Prostate gland (tissue), 2 donors: ENCODE results near the gene SLC13A3.

Experiments
- POLR2AphosphoS5 ChIP-seq: sonication (generic); formaldehyde crosslinking; IDR thresholded peaks from one replicate; pipeline ENCODE4 v1.6.1; 2017; ENCODE audit warnings: antibody characterized with exemption
- TF ChIP-seq, protein P1 (sequence below), 4 experiments: fragments of 200-600 bp in 2 of 4; fragments of 450-650 bp in 2 of 4; sonication (generic) in 2 of 4; IDR thresholded peaks; 1 replicate in 3 of 4; 2 replicates in 1 of 4; pipeline ENCODE4 v1.5.1; 2016 to 2019; ENCODE audit warnings: antibody characterized with exemption in 4 of 4, mild to moderate bottlenecking in 2 of 4, moderate library complexity in 2 of 4

DNA sequence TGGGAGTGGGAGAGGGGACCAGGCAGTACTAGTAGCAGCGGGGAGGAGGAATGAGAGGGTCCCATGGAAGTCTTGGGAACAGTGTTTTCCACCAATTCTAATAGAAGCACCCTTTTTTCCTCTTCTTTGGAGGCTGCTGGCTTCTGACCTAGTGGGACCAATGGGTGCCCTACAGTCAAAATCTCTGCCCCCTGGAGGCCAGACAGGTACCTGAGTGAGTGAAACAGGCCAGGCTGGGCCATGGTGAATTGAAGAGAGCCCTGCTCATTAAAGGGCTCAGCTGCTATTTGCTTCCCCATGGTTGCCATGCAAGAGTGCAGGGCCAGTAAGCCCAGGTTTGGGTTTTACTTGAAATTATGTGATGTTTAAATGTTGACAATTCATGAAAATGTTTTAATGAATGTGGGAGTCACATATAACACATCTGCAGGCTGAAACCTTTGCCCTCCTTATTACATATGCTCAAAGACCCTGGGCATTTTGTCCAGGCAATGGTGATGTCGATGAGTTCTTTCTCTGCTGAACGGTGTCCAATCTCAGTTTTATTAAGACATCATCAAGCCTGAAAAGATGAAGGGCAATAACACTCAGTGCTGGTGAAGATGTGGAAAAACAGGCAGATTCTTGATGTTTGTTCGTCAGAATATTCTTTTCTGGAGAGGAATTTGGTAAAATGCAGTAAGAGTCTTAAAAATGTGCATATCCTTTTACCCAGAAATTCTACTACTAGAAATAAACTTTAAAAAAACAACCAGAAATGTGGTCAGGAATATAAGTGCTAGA is 58.5 kb downstream of the SLC13A3 start:
- TF ChIP-seq, protein P1, sequence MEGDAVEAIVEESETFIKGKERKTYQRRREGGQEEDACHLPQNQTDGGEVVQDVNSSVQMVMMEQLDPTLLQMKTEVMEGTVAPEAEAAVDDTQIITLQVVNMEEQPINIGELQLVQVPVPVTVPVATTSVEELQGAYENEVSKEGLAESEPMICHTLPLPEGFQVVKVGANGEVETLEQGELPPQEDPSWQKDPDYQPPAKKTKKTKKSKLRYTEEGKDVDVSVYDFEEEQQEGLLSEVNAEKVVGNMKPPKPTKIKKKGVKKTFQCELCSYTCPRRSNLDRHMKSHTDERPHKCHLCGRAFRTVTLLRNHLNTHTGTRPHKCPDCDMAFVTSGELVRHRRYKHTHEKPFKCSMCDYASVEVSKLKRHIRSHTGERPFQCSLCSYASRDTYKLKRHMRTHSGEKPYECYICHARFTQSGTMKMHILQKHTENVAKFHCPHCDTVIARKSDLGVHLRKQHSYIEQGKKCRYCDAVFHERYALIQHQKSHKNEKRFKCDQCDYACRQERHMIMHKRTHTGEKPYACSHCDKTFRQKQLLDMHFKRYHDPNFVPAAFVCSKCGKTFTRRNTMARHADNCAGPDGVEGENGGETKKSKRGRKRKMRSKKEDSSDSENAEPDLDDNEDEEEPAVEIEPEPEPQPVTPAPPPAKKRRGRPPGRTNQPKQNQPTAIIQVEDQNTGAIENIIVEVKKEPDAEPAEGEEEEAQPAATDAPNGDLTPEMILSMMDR (IDR thresholded peaks at IDR 0.05), result no peak
- TF ChIP-seq POLR2AphosphoS5, result no peak
